GM21786 (cell line): ENCODE results near the gene DUSP28.

Experiments
- ATAC-seq: cut with Tn5 transposase; IDR thresholded peaks from one replicate; pipeline ENCODE4 v1.9.1; 2021; ENCODE audit not compliant: unreplicated experiment

Gene DUSP28

GRCh38 chr2:240597419-240598181, 37.4 kb downstream of the DUSP28 start:
- no peak for ATAC-seq

- ATAC-seq: no peak
Measured at GRCh38 chr2:240598311-240598911, 38.3 kb downstream of the DUSP28 start.

- ATAC-seq: no peak
Measured at GRCh38 chr2:240599141-240599583, 39.0 kb downstream of the DUSP28 start.

GRCh38 chr2:240600451-240600961, 40.3 kb downstream of the DUSP28 start:
- ATAC-seq: no peak

- no peak for ATAC-seq
Measured at GRCh38 chr2:240601061-240601830, 41.1 kb downstream of the DUSP28 start.

GRCh38 chr2:240601831-240602160, 41.6 kb downstream of the DUSP28 start:
- ATAC-seq: no peak

- no peak for ATAC-seq
Measured at GRCh38 chr2:240602266-240603050, 42.3 kb downstream of the DUSP28 start.

GRCh38 chr2:240603081-240603835, 43.1 kb downstream of the DUSP28 start:
- ATAC-seq: no peak

- ATAC-seq: no peak
Measured at GRCh38 chr2:240603846-240604245, 43.7 kb downstream of the DUSP28 start.

- no peak for ATAC-seq
Measured at GRCh38 chr2:240604291-240604938, 44.3 kb downstream of the DUSP28 start.

GRCh38 chr2:240604939-240605716, 45.0 kb downstream of the DUSP28 start:
- no peak for ATAC-seq

- ATAC-seq: no peak
Measured at GRCh38 chr2:240605867-240606743, 45.9 kb downstream of the DUSP28 start.

GRCh38 chr2:240611601-240612210, 51.5 kb downstream of the DUSP28 start:
- ATAC-seq: no peak
